Right renal pelvis (tissue), 4 donors: ENCODE results near the gene FRMPD2. TPM values are rescaled to one million over a fixed set of nuclear protein-coding genes. Genes with fewer than 3 reads are reported as not detected.
"Not testable (repeated sequence)": the region's sequence is repeated elsewhere in the genome, so short reads cannot be mapped to it uniquely, and the experiment has no call there.

Source experiments
- DNase-seq, 4 donors: peaks; one replicate each; pipeline ENCODE4 v3.0.0-alpha.2; 2013; ENCODE audit warnings: low read depth in 4 of 4, low spot score in 3 of 4, missing footprints in 1 of 4
- polyA plus RNA-seq, 4 donors: library from polyadenylated mRNA; unstranded; fragments of 120-200 nt; gene quantifications; one replicate each; pipeline ENCODE4 v1.2.1, GENCODE V29; 2013; ENCODE audit not compliant: insufficient read length in 4 of 4

FRMPD2 gene
- polyA plus RNA-seq, 4 donors: 0.58 to 0.89 (median 0.77) TPM

- no peak for DNase-seq
Observed at GRCh38 chr10:48209241-48209640, 65.3 kb downstream of the FRMPD2 start.

- DNase-seq: no peak
Observed at GRCh38 chr10:48207853-48208252, 66.6 kb downstream of the FRMPD2 start.

- no peak for DNase-seq
Observed at GRCh38 chr10:48206482-48207250, 67.8 kb downstream of the FRMPD2 start.

GRCh38 chr10:48205918-48206317, 68.6 kb downstream of the FRMPD2 start:
- no peak for DNase-seq

- no peak for DNase-seq
Observed at GRCh38 chr10:48199580-48200377, 74.7 kb downstream of the FRMPD2 start.

- DNase-seq: no peak
Observed at GRCh38 chr10:48197236-48197899, 77.1 kb downstream of the FRMPD2 start.

GRCh38 chr10:48195803-48196202, 78.7 kb downstream of the FRMPD2 start:
- DNase-seq: no peak

- no peak for DNase-seq
Observed at GRCh38 chr10:48194830-48195229, 79.7 kb downstream of the FRMPD2 start.

- DNase-seq: no peak
Observed at GRCh38 chr10:48193556-48193955, 80.9 kb downstream of the FRMPD2 start.

- DNase-seq: no peak
Observed at GRCh38 chr10:48192881-48193450, 81.5 kb downstream of the FRMPD2 start.

GRCh38 chr10:48187713-48188485, 86.6 kb downstream of the FRMPD2 start:
- DNase-seq: no peak

- DNase-seq: no peak
Observed at GRCh38 chr10:48187126-48187525, 87.4 kb downstream of the FRMPD2 start.

GRCh38 chr10:48186264-48186804, 88.2 kb downstream of the FRMPD2 start:
- not testable (repeated sequence) for DNase-seq

GRCh38 chr10:48184224-48184623, 90.3 kb downstream of the FRMPD2 start:
- DNase-seq: peak in 1 of 4 donors; percentile 10

GRCh38 chr10:48172715-48173114, 101.8 kb downstream of the FRMPD2 start:
- DNase-seq: not testable (repeated sequence)

- DNase-seq: not testable (repeated sequence)
Observed at GRCh38 chr10:48160670-48161069, 113.8 kb downstream of the FRMPD2 start.

- not testable (repeated sequence) for DNase-seq
Observed at GRCh38 chr10:48160163-48160562, 114.3 kb downstream of the FRMPD2 start.

- not testable (repeated sequence) for DNase-seq
Observed at GRCh38 chr10:48154211-48155140, 120.0 kb downstream of the FRMPD2 start.

GRCh38 chr10:48147643-48148042, 126.9 kb downstream of the FRMPD2 start:
- DNase-seq: not testable (repeated sequence)
